VCaP (cell line): Measurements from ENCODE around the gene ARHGAP26.
"Not testable (repeated sequence)": the region's sequence is repeated elsewhere in the genome, so short reads cannot be mapped to it uniquely, and the experiment has no call there.

Experiments
- H3K27ac ChIP-seq: fragments of 450-650 bp; 2 replicates; pipeline ENCODE4 v1.5.1; 2017
- CTCF ChIP-seq: fragments of 450-650 bp; conservative IDR thresholded peaks from 2 replicates; pipeline ENCODE4 v1.5.1; 2017; ENCODE audit warnings: mild to moderate bottlenecking, moderate library complexity

The ARHGAP26 gene

GRCh38 chr5:142994218-142994617 is 224.0 kb downstream of the ARHGAP26 start:
- H3K27ac ChIP-seq, result no peak overlapping the region

DNA sequence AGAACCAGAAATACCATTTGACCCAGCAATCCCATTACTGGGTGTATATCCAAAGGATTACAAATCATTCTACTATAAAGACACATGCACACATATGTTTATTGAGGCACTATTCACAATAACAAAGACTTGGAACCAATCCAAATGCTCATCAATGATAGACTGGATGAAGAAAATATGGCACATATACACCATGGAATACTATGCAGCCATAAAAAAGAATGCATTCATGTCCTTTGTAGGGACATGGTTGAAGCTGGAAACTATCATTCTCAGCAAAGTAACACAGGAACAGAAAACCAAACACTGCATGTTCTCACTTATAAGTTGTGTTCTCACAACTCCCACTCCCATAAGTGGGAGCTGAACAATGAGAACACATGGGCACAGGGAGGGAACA is 225.4 kb downstream of the ARHGAP26 start:
- H3K27ac ChIP-seq, result not testable (repeated sequence)

More at GRCh38 chr5:142994218-142994617, 224.0 kb downstream of the ARHGAP26 start:
- no peak for TF ChIP-seq CTCF

GRCh38 chr5:142997591-142997990 is 227.4 kb downstream of the ARHGAP26 start:
- TF ChIP-seq CTCF, result no peak
- H3K27ac ChIP-seq, result no peak overlapping the region

- H3K27ac ChIP-seq, result no peak overlapping the region
- TF ChIP-seq CTCF, result no peak
Observed at GRCh38 chr5:142998316-142999020, 228.3 kb downstream of the ARHGAP26 start.

DNA sequence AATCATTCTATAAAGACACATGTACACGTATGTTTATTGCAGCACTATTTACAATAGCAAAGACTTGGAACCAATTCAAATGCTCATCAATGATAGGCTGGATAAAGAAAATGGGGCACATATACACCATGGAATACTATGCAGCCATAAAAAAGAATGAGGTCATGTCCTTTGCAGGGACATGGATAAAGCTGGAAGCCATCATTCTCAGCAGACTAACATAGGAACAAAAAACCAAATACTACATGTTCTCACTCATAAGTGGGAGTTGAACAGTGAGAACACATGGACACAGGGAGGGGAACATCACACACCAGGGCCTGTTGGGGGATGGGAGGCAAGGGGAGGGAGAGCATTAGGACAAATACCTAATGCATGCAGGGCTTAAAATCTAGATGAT is 230.4 kb downstream of the ARHGAP26 start:
- H3K27ac ChIP-seq, result not testable (repeated sequence)

- H3K27ac ChIP-seq, result no peak overlapping the region
- no peak for TF ChIP-seq CTCF
Observed at GRCh38 chr5:143001764-143002351, 231.7 kb downstream of the ARHGAP26 start.

DNA sequence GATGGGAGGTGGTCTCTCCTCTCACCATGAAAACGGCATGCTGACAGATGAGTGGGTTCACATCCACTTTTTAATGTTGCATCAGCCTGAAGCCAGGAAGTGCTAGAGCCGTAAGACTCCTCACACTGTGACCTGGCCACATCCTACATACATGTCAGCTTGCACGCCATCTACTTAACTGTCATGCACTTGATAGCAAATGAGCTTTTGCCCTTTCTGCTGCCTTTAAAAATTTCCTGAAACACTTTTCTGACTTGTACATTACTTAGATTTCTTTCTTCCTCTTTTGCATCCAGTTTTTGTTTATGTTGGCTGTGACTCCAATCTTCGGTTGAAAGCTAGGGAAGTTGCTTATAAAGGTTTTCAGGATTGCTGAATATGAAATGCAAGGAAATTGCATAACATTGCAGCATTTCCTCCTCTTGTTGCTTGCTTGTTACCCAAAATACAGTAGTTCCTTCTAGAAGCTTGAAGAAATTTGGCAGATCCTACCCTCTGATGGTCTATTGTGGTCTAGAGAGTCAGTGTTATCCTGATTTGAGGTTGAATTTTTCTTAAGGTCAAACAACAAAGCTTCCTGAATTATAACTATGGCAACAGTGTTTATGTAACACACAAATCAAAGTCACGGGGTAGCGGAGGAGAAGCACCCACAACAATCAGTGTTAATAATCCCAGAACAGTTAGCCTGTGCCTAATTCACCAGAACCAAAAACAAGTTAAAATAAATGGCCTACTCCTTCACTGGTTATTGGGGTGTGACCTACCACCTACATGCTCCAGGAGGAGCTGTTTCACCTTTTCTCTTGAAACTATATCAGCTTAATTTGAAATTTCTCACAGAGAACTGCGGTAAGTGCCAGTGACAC is 232.5 kb downstream of the ARHGAP26 start:
- H3K27ac ChIP-seq, result no peak overlapping the region
- peak; percentile 66 for TF ChIP-seq CTCF

DNA sequence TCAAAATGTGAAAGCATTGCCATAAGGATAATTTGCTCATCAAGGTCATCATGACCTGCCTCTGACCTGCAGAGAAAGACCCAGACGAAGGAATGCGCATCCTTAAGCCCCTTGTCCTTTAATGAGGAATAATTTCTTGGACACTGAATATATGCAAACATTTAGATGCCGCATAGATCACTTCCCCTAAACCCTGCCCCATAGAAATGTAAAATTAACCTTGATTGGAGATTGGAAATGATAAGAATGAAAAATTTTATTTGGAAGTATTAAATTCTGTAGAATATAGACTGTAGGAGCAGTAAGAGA is 233.1 kb downstream of the ARHGAP26 start:
- no peak overlapping the region for H3K27ac ChIP-seq
- TF ChIP-seq CTCF, result peak; percentile 34
